WI38 (cell line): ENCODE results near the gene BCL2L15.
"Not testable (repeated sequence)": the region's sequence is repeated elsewhere in the genome, so short reads cannot be mapped to it uniquely, and the experiment has no call there.

ENCODE experiments used
- H3K4me3 ChIP-seq: 2 replicates; pipeline ENCODE4 v1.5.1; 2011; ENCODE audit warnings: low read depth, mild to moderate bottlenecking, control low read depth, low read length
- CTCF ChIP-seq: IDR thresholded peaks from 2 replicates; pipeline ENCODE4 v1.5.1; 2012; ENCODE audit warnings: low read depth, mild to moderate bottlenecking, control low read depth, low read length

The BCL2L15 gene

GRCh38 chr1:113856401-113856790, 31.0 kb downstream of the BCL2L15 start:
- TF ChIP-seq CTCF = no peak
- no peak overlapping the region for H3K4me3 ChIP-seq

- H3K4me3 ChIP-seq = no peak overlapping the region
- no peak for TF ChIP-seq CTCF
Observed at GRCh38 chr1:113855630-113856400, 31.6 kb downstream of the BCL2L15 start.

- H3K4me3 ChIP-seq = no peak overlapping the region
- no peak for TF ChIP-seq CTCF
Observed at GRCh38 chr1:113854234-113854633, 33.1 kb downstream of the BCL2L15 start.

GRCh38 chr1:113852694-113853093, 34.7 kb downstream of the BCL2L15 start:
- H3K4me3 ChIP-seq = not testable (repeated sequence)

- TF ChIP-seq CTCF = no peak
- H3K4me3 ChIP-seq = no peak overlapping the region
Observed at GRCh38 chr1:113850127-113850796, 37.1 kb downstream of the BCL2L15 start.

- no peak overlapping the region for H3K4me3 ChIP-seq
- TF ChIP-seq CTCF = no peak
Observed at GRCh38 chr1:113849072-113849471, 38.3 kb downstream of the BCL2L15 start.

GRCh38 chr1:113846391-113847035, 40.9 kb downstream of the BCL2L15 start:
- H3K4me3 ChIP-seq = no peak overlapping the region
- TF ChIP-seq CTCF = no peak
